GM23338 (cell line): ENCODE data around the gene CDKN2D. TPM values are rescaled to one million over a fixed set of nuclear protein-coding genes. Genes with fewer than 3 reads are reported as not detected.

Source experiments
- ATAC-seq: fragments of 200-7000 bp; cut with Tn5 transposase; 3 replicates; pipeline ENCODE4 v1.9.1; 2020
- DNase-seq: peaks from one replicate; pipeline ENCODE4 v3.0.0-alpha.2; 2015; ENCODE audit warnings: low spot score
- H2AFZ ChIP-seq: fragments of 200-600 bp; sonication (generic); 2 replicates; pipeline ENCODE4 v1.8.0; 2016; ENCODE audit warnings: antibody characterized with exemption, mild to moderate bottlenecking, moderate library complexity
- H3F3A ChIP-seq: fragments of 200-600 bp; sonication (generic); replicated peaks from 2 replicates; pipeline ENCODE4 v1.8.0; 2017; ENCODE audit warnings: antibody characterized with exemption, mixed run types, low read depth
- H3K27ac ChIP-seq: fragments of 200-600 bp; sonication (generic); 2 replicates; pipeline ENCODE4 v1.6.1; 2016; ENCODE audit warnings: low read depth
- H3K27me3 ChIP-seq: fragments of 200-600 bp; sonication (generic); 2 replicates; pipeline ENCODE4 v1.8.0; 2016; ENCODE audit warnings: mild to moderate bottlenecking, mixed run types, moderate library complexity; ENCODE audit not compliant: insufficient read depth
- H3K36me3 ChIP-seq: fragments of 200-600 bp; sonication (generic); 2 replicates; pipeline ENCODE4 v1.8.0; 2016; ENCODE audit warnings: mild to moderate bottlenecking; ENCODE audit not compliant: insufficient read depth
- H3K4me1 ChIP-seq: fragments of 200-600 bp; sonication (generic); 2 replicates; pipeline ENCODE4 v1.8.0; 2016; ENCODE audit warnings: mild to moderate bottlenecking, moderate library complexity; ENCODE audit not compliant: insufficient read depth
- H3K4me2 ChIP-seq: fragments of 200-600 bp; sonication (generic); 2 replicates; pipeline ENCODE4 v1.7.1; 2017; ENCODE audit warnings: mixed run types
- H3K4me3 ChIP-seq: fragments of 200-600 bp; sonication (generic); 2 replicates; pipeline ENCODE4 v1.6.1; 2016; ENCODE audit warnings: mixed run types
- H3K79me2 ChIP-seq: fragments of 200-600 bp; sonication (generic); replicated peaks from 2 replicates; pipeline ENCODE4 v1.8.0; 2017; ENCODE audit warnings: mild to moderate bottlenecking; ENCODE audit not compliant: insufficient read depth
- H3K9me2 ChIP-seq: fragments of 200-600 bp; sonication (generic); 2 replicates; pipeline ENCODE4 v1.8.0; 2017; ENCODE audit not compliant: insufficient read depth
- H4K20me1 ChIP-seq: fragments of 200-600 bp; sonication (generic); replicated peaks from 2 replicates; pipeline ENCODE4 v1.8.0; 2017; ENCODE audit warnings: mild to moderate bottlenecking; ENCODE audit not compliant: insufficient read depth
- H3K27ac Mint-ChIP-seq: 2 replicates; pipeline ENCODE4 v1.8.0; 2020; ENCODE audit warnings: inconsistent platforms, mild to moderate bottlenecking, moderate library complexity, mixed read lengths
- H3K27me3 Mint-ChIP-seq: 3 replicates; pipeline ENCODE4 v1.8.0; 2022; ENCODE audit warnings: low read depth, mild to moderate bottlenecking, moderate library complexity, mixed read lengths, inconsistent platforms; ENCODE audit not compliant: insufficient read depth, poor library complexity
- H3K36me3 Mint-ChIP-seq: 3 replicates; pipeline ENCODE4 v1.8.0; 2021; ENCODE audit warnings: low read depth, mild to moderate bottlenecking, inconsistent platforms, moderate library complexity, mixed read lengths
- H3K4me1 Mint-ChIP-seq: 3 replicates; pipeline ENCODE4 v1.8.0; 2020; ENCODE audit warnings: mild to moderate bottlenecking, inconsistent platforms, mixed read lengths
- H3K4me3 Mint-ChIP-seq: 3 replicates; pipeline ENCODE4 v1.8.0; 2021; ENCODE audit warnings: moderate library complexity, mild to moderate bottlenecking, inconsistent platforms, mixed read lengths
- H3K9me3 Mint-ChIP-seq: 3 replicates; pipeline ENCODE4 v1.8.0; 2020; ENCODE audit warnings: moderate library complexity, mild to moderate bottlenecking, inconsistent platforms, mixed read lengths
- EZH2phosphoT487 ChIP-seq: fragments of 200-600 bp; sonication (generic); IDR thresholded peaks from one replicate; pipeline ENCODE4 v1.8.1; 2018; ENCODE audit warnings: antibody characterized with exemption; ENCODE audit not compliant: unreplicated experiment
- NANOG ChIP-seq: IDR thresholded peaks from 2 replicates; pipeline ENCODE4 v1.6.1; 2016; ENCODE audit warnings: antibody characterized with exemption, borderline replicate concordance
- POLR2AphosphoS5 ChIP-seq: IDR thresholded peaks from 2 replicates; pipeline ENCODE4 v1.6.1; 2016; ENCODE audit warnings: antibody characterized with exemption, low read depth
- polyA plus RNA-seq: library from polyadenylated mRNA; unstranded; fragments of >200 nt; fragmentation: Nextera tagmentation; extraction: Ambion mirVana; gene quantifications from 2 replicates; pipeline ENCODE4 v1.2.1, GENCODE V29; 2016
- total RNA-seq: library from RNA; depleted of rRNA; stranded (reverse); fragments of >200 nt; shearing (Covaris generic); gene quantifications from 2 replicates; pipeline ENCODE4 v1.2.3, GENCODE V29; 2014
- TF ChIP-seq, protein P1 (sequence below): fragments of 250-450 bp; sonication (Bioruptor Pico); IDR thresholded peaks from 2 replicates; pipeline ENCODE4 v1.5.0; 2020; ENCODE audit warnings: mild to moderate bottlenecking, moderate library complexity

The CDKN2D gene
- total and polyA plus RNA-seq, 2 experiments from 2014 or later, result 1.4 to 4.0 TPM

DNA sequence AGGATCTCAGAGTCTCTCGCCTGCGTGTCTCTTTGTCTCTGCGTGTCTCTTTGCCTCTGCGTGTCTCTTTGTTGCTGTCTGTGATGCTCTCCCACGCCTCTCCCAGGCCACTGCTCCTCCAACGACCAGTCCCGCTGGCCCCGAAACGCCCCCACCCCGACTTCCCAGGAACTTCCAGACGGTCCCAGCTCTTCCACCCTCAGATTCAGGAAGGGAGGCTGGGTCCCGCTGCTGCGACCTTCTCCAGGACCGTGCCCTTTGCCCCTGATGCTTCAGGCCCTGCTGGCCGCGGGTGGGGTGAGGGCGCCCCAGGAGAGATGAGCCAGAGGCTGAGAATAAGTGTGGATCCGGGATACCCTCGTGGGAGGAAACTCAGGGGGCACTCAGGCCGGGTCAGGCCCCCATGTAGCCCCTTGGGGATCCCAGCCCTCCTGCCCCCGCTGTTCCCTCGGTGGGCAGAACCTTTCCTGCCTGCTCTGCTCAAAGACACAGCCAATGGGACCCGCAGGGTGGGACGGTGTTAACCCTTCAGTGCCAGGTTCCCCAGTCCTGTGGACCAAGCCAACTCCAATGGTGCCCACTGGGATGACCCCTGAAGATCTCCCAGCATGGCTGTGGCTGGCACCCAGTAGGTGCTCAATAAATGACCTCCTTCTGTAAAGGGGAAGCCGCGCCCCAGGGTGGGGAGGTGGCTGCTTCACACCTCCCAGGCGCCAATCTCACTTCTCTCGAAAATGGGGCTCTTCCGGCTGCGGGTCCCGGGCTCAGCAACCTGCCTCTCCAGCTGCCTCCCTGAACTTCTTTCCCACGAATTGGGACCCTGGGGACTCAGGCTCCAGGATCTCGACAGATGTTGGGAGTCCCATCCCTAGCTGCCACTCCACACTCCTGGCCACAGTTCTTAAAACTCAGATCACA is 50.1 kb downstream of the CDKN2D start:
- ATAC-seq (peak; percentile 1; the same call in 1 of the 3 replicates), DNase-seq (peak; percentile 40)
- Histone ChIP-seq H3K36me3 (no peaks in the 10 kb centered on the region), H3K4me2 (peak overlapping the region; percentile 95), H3K79me2 (no peaks in the 10 kb centered on the region), H3K4me3 (peak overlapping the region; percentile 78), H2AFZ (peak overlapping the region; percentile 95), H4K20me1 (0 out of 2 replicates have a peak, but pooled peaks cover 5% of the 10 kb centered on the region), H3K27ac (no peak overlapping the region), H3F3A (peaks cover 13% of the 10 kb centered on the region; the same call in 1 of the 2 replicates), H3K9me2 (no peaks in the 10 kb centered on the region), H3K27me3 (peaks cover 67% of the 10 kb centered on the region), H3K4me1 (peaks cover 16% of the 10 kb centered on the region)
- Mint-ChIP-seq H3K27me3 (peaks cover 53% of the 10 kb centered on the region), H3K36me3 (no peaks in the 10 kb centered on the region; the same call in 2 of the 3 replicates), H3K9me3 (no peaks in the 10 kb centered on the region; the same call in 2 of the 3 replicates), H3K4me3 (peak overlapping the region; percentile 65), H3K27ac (no peak overlapping the region), H3K4me1 (peaks cover 25% of the 10 kb centered on the region)
- TF ChIP-seq, protein P1, sequence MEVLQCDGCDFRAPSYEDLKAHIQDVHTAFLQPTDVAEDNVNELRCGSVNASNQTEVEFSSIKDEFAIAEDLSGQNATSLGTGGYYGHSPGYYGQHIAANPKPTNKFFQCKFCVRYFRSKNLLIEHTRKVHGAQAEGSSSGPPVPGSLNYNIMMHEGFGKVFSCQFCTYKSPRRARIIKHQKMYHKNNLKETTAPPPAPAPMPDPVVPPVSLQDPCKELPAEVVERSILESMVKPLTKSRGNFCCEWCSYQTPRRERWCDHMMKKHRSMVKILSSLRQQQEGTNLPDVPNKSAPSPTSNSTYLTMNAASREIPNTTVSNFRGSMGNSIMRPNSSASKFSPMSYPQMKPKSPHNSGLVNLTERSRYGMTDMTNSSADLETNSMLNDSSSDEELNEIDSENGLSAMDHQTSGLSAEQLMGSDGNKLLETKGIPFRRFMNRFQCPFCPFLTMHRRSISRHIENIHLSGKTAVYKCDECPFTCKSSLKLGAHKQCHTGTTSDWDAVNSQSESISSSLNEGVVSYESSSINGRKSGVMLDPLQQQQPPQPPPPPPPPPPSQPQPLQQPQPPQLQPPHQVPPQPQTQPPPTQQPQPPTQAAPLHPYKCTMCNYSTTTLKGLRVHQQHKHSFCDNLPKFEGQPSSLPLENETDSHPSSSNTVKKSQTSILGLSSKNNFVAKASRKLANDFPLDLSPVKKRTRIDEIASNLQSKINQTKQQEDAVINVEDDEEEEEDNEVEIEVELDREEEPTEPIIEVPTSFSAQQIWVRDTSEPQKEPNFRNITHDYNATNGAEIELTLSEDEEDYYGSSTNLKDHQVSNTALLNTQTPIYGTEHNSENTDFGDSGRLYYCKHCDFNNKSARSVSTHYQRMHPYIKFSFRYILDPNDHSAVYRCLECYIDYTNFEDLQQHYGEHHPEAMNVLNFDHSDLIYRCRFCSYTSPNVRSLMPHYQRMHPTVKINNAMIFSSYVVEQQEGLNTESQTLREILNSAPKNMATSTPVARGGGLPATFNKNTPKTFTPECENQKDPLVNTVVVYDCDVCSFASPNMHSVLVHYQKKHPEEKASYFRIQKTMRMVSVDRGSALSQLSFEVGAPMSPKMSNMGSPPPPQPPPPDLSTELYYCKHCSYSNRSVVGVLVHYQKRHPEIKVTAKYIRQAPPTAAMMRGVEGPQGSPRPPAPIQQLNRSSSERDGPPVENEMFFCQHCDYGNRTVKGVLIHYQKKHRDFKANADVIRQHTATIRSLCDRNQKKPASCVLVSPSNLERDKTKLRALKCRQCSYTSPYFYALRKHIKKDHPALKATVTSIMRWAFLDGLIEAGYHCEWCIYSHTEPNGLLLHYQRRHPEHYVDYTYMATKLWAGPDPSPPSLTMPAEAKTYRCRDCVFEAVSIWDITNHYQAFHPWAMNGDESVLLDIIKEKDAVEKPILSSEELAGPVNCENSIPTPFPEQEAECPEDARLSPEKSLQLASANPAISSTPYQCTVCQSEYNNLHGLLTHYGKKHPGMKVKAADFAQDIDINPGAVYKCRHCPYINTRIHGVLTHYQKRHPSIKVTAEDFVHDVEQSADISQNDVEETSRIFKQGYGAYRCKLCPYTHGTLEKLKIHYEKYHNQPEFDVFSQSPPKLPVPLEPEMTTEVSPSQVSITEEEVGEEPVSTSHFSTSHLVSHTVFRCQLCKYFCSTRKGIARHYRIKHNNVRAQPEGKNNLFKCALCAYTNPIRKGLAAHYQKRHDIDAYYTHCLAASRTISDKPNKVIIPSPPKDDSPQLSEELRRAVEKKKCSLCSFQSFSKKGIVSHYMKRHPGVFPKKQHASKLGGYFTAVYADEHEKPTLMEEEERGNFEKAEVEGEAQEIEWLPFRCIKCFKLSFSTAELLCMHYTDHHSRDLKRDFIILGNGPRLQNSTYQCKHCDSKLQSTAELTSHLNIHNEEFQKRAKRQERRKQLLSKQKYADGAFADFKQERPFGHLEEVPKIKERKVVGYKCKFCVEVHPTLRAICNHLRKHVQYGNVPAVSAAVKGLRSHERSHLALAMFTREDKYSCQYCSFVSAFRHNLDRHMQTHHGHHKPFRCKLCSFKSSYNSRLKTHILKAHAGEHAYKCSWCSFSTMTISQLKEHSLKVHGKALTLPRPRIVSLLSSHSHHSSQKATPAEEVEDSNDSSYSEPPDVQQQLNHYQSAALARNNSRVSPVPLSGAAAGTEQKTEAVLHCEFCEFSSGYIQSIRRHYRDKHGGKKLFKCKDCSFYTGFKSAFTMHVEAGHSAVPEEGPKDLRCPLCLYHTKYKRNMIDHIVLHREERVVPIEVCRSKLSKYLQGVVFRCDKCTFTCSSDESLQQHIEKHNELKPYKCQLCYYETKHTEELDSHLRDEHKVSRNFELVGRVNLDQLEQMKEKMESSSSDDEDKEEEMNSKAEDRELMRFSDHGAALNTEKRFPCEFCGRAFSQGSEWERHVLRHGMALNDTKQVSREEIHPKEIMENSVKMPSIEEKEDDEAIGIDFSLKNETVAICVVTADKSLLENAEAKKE, result no peak
- TF ChIP-seq EZH2phosphoT487 (no peak), POLR2AphosphoS5 (no peak), NANOG (no peak)
